Panc1 (cell line): ENCODE measurements around the gene IKZF4.

Experiments
- CTCF ChIP-seq: fragments of 450-650 bp; IDR thresholded peaks from 2 replicates; pipeline ENCODE4 v1.5.1; 2017; ENCODE audit warnings: mild to moderate bottlenecking
- REST ChIP-seq, 2 experiments: IDR thresholded peaks; 2 replicates each; pipeline ENCODE4 v1.6.1; 2011 to 2012; ENCODE audit warnings: low read depth in 2 of 2, control low read depth in 1 of 2, low read length in 1 of 2, mild to moderate bottlenecking in 1 of 2, moderate library complexity in 1 of 2; ENCODE audit not compliant: insufficient read depth in 1 of 2

GRCh38 chr12:56038022-56038655 lies 17.3 kb downstream of the IKZF4 start:
- TF ChIP-seq CTCF, result no peak
- no peak for TF ChIP-seq REST (IDR thresholded peaks at IDR 0.05; ENCODE audit: insufficient read depth in 1 of 2, low read depth in 2 of 2, low read length in 1 of 2)
